Upper lobe of right lung (tissue), 1 donor: Measurements from ENCODE around the gene RPS6KA3. TPM values are rescaled to one million over a fixed set of nuclear protein-coding genes. Genes with fewer than 3 reads are reported as not detected.

Experiments used
- ATAC-seq: fragments of 200-7000 bp; cut with Tn5 transposase; one replicate; pipeline ENCODE4 v1.9.1; 2020; ENCODE audit warnings: mild to moderate bottlenecking, moderate library complexity
- DNase-seq: peaks from one replicate; pipeline ENCODE4 v3.0.0-alpha.2; 2020
- H3K27ac ChIP-seq: fragments of 200-600 bp; one replicate; pipeline ENCODE4 v1.8.0; 2022
- H3K27me3 ChIP-seq: fragments of 200-600 bp; one replicate; pipeline ENCODE4 v1.8.0; 2022; ENCODE audit warnings: mild to moderate bottlenecking
- H3K36me3 ChIP-seq: fragments of 200-600 bp; one replicate; pipeline ENCODE4 v1.8.0; 2022
- H3K4me1 ChIP-seq: fragments of 200-600 bp; one replicate; pipeline ENCODE4 v1.8.0; 2022
- H3K4me3 ChIP-seq: fragments of 200-600 bp; one replicate; pipeline ENCODE4 v1.8.0; 2022; ENCODE audit warnings: mild to moderate bottlenecking
- H3K9me3 ChIP-seq: fragments of 200-600 bp; one replicate; pipeline ENCODE4 v1.8.0; 2022
- intact Hi-C: fragments of 100-400 bp; cut with DNase I; formaldehyde crosslinking; loops from one replicate; pipeline ENCODE4 v1.11.0; 2022
- total RNA-seq: library from RNA; stranded (reverse); fragmentation: NEBNext Ultra II Directional; extraction: Animal tissue kit (Norgen Biotek cat#: 25700); gene quantifications from one replicate; pipeline ENCODE4 v1.2.1, GENCODE V29; 2021
- TF ChIP-seq, protein P1 (sequence below): fragments of 200-600 bp; IDR thresholded peaks from one replicate; pipeline ENCODE4 v1.8.0; 2022; ENCODE audit warnings: antibody characterized with exemption
- donor health status: DM: no; HTN: yes; CAD: no; lungs with severe emphysema.

The RPS6KA3 gene
- total RNA-seq, 1 donor from 2014 or later, result 70.5 TPM

DNA sequence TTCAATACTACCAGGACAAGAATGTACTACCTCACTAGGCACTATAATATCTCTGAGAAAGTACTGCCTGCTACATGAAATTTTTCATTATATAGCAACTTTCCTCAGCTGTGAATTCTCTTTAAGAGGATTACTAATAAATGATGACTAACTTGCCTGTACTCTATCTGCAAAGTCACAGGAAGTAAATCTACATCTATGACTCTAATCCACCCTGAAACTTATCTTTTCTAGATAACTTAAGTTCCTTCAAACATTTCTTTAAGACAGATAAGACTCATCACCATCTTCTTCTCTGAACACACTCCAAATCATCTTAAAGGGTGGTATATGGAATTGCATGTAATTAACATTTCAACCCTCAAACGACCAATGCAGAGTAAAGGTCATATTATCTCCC, 28.8 kb downstream of the RPS6KA3 start:
- TF ChIP-seq, protein P1, sequence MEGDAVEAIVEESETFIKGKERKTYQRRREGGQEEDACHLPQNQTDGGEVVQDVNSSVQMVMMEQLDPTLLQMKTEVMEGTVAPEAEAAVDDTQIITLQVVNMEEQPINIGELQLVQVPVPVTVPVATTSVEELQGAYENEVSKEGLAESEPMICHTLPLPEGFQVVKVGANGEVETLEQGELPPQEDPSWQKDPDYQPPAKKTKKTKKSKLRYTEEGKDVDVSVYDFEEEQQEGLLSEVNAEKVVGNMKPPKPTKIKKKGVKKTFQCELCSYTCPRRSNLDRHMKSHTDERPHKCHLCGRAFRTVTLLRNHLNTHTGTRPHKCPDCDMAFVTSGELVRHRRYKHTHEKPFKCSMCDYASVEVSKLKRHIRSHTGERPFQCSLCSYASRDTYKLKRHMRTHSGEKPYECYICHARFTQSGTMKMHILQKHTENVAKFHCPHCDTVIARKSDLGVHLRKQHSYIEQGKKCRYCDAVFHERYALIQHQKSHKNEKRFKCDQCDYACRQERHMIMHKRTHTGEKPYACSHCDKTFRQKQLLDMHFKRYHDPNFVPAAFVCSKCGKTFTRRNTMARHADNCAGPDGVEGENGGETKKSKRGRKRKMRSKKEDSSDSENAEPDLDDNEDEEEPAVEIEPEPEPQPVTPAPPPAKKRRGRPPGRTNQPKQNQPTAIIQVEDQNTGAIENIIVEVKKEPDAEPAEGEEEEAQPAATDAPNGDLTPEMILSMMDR, result no peak
- Histone ChIP-seq H3K9me3 (no peaks in the 10 kb centered on the region), H3K4me3 (no peak overlapping the region), H3K27me3 (no peaks in the 10 kb centered on the region), H3K36me3 (no peaks in the 10 kb centered on the region), H3K4me1 (no peaks in the 10 kb centered on the region), H3K27ac (no peak overlapping the region)
- DNase-seq (no peak), ATAC-seq (no peak)
- intact Hi-C loops, result no loop called here

DNA sequence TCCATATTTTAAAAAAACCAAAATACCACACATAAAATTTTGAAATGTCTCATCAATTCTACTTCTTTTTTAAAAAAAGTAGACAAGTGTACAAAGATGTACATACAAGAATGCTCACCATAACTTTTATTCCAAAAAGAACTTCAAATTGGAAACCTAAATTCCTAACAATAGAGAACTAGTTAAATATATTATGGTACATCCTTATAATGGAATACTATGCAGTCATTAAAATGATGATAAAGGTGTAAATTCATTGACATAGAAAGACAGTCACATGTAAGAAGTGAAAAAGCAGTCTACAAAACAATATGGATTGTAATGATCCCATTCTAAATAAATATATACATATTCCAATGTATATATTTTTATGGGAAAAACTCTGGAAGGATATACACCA, 31.0 kb downstream of the RPS6KA3 start:
- Histone ChIP-seq H3K4me1 (no peaks in the 10 kb centered on the region), H3K36me3 (no peaks in the 10 kb centered on the region), H3K4me3 (no peak overlapping the region), H3K27me3 (no peaks in the 10 kb centered on the region), H3K9me3 (no peaks in the 10 kb centered on the region), H3K27ac (no peak overlapping the region)
- ATAC-seq (no peak), DNase-seq (no peak)
- intact Hi-C loops, result no loop called here
- TF ChIP-seq, protein P1, result no peak

DNA sequence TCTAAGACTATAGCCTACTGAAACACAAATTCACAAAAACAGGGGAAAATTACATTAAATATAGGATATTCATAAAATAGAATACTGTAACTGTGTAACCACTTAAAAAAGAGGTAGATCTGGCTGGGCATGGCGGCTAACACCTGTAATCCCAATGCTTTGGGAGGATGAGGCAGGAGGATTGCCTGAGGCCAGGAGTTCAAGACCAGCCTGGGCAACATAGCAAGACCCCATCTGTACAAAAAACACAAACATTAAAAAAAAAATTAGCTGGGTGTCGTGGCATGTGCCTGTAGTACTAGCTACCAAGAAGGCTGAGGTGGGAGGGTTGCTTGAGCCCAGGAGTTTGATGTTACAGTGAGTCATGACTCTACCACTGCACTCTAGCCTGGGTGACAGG, 33.4 kb downstream of the RPS6KA3 start:
- Histone ChIP-seq H3K4me3 (no peak overlapping the region), H3K4me1 (no peaks in the 10 kb centered on the region), H3K9me3 (no peaks in the 10 kb centered on the region), H3K27me3 (no peaks in the 10 kb centered on the region), H3K36me3 (no peaks in the 10 kb centered on the region), H3K27ac (no peak overlapping the region)
- TF ChIP-seq, protein P1, result no peak
- DNase-seq (no peak), ATAC-seq (no peak)
- intact Hi-C loops, result no loop called here

DNA sequence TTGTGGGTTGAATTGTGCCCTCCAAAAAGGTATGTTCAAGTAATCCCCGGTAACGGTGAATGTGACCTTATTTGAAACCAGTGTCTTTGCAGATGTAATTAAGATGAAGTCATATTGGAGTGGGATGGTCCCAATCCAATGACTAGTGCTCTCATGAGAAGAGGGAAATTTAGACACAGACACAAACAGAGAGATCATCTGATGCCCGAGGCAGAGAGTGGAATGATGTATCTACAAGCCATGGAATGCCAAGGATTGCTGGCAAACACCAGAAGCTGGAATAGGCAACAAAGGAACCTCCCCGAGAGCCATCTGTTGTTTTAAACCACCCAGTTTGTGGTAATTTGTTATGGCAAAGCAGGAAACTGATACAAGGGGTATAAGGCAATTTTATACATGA, 35.1 kb downstream of the RPS6KA3 start:
- TF ChIP-seq, protein P1, result no peak
- intact Hi-C loops, result no loop called here
- ATAC-seq (no peak), DNase-seq (no peak)
- H3K27me3 ChIP-seq, result no peaks in the 10 kb centered on the region
- no peaks in the 10 kb centered on the region for H3K36me3 ChIP-seq
- H3K27ac ChIP-seq, result no peak overlapping the region
- H3K9me3 ChIP-seq, result no peaks in the 10 kb centered on the region
- H3K4me3 ChIP-seq, result no peak overlapping the region
- H3K4me1 ChIP-seq, result no peaks in the 10 kb centered on the region

DNA sequence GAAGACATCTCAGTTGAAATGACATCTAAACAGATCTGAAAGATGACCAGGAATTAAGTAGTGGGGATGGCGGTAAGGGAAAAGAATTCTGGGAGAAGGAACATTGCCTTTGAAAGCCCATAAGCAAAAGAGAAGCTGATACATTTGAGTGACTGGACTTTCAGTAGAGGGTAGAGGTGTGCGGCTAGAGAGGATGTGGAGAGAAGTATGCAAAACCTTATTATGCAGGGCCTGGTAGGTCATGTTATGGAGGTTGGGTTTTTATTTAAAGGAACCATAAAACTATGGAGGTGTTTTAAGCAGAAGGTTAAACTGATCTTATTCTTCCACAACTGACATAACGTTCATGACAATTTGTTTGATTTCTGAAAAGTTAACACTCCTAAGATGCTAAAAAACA, 36.3 kb downstream of the RPS6KA3 start:
- Histone ChIP-seq H3K27ac (no peak overlapping the region), H3K9me3 (no peaks in the 10 kb centered on the region), H3K4me1 (no peaks in the 10 kb centered on the region), H3K36me3 (no peaks in the 10 kb centered on the region), H3K27me3 (no peaks in the 10 kb centered on the region), H3K4me3 (no peak overlapping the region)
- ATAC-seq (no peak), DNase-seq (no peak)
- intact Hi-C loops, result no loop called here
- TF ChIP-seq, protein P1, result no peak

DNA sequence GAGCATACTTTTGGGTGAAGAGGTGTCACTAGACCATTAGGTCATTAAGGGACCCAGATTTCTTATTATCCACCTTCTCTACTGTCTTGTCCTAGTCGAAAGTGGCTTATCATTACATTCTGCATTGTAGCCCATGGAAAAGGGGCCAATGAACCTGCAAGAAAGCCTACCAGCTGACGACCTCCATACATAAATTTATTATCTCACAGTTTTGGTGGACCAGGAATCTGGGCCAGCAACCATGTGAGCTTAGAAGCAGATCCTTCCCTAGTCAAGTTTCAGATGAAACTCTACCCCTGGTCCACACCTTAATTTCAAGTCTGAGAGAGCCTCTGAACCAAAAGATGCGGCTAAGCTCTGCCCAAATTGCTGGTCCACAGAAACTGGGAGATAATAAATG, 37.6 kb downstream of the RPS6KA3 start:
- no peak for DNase-seq
- ATAC-seq, result no peak

More for the DNA sequence above, 37.6 kb downstream of the RPS6KA3 start:
- H3K4me3 ChIP-seq, result no peak overlapping the region
- no peaks in the 10 kb centered on the region for H3K27me3 ChIP-seq
- no peaks in the 10 kb centered on the region for H3K36me3 ChIP-seq
- no peaks in the 10 kb centered on the region for H3K4me1 ChIP-seq
- TF ChIP-seq, protein P1, result no peak
- intact Hi-C loops, result no loop called here
- no peaks in the 10 kb centered on the region for H3K9me3 ChIP-seq
- no peak overlapping the region for H3K27ac ChIP-seq
